Stomach (tissue), 9 donors: Measurements from ENCODE around the gene RHOT2. TPM values are rescaled to one million over a fixed set of nuclear protein-coding genes. Genes with fewer than 3 reads are reported as not detected.

Experiments
- DNase-seq, 2 donors: peaks; one replicate each; pipeline versions ENCODE4 v3.0.0 to v3.0.0-alpha.2; 2013 to 2019
- H3K27ac ChIP-seq, 5 donors: fragments of 200-600 bp in 4 of 5; sonication (generic) in 4 of 5; one replicate each; pipeline ENCODE4 v1.5.1; 2013 to 2019; ENCODE audit warnings: mild to moderate bottlenecking in 1 of 5, moderate library complexity in 1 of 5
- H3K27me3 ChIP-seq, 3 donors: fragments of 200-600 bp; sonication (generic); one replicate each; pipeline ENCODE4 v1.5.1; 2017 to 2019; ENCODE audit warnings: mixed run types in 1 of 3
- H3K36me3 ChIP-seq, 4 donors: fragments of 200-600 bp; sonication (generic); 1 replicate in 3 of 4; 2 replicates in 1 of 4; pipeline ENCODE4 v1.5.1; 2016 to 2019
- H3K4me1 ChIP-seq, 4 donors: fragments of 200-600 bp; sonication (generic); one replicate each; pipeline ENCODE4 v1.5.1; 2016 to 2019
- H3K4me3 ChIP-seq, 4 donors: fragments of 200-600 bp; sonication (generic) in 3 of 4; one replicate each; pipeline ENCODE4 v1.5.1; 2016 to 2019; ENCODE audit warnings: mild to moderate bottlenecking in 1 of 4
- H3K9me3 ChIP-seq, 4 donors: fragments of 200-600 bp; sonication (generic); one replicate each; pipeline ENCODE4 v1.5.1; 2016 to 2019
- EP300 ChIP-seq: sonication (generic); formaldehyde crosslinking; IDR thresholded peaks from one replicate; pipeline ENCODE4 v1.6.1; 2017; ENCODE audit warnings: antibody characterized with exemption
- POLR2A ChIP-seq, 4 donors: fragments of 450-650 bp; IDR thresholded peaks; one replicate each; pipeline ENCODE4 v1.6.1; 2016; ENCODE audit warnings: antibody characterized with exemption in 4 of 4, control low read depth in 2 of 4, mild to moderate bottlenecking in 1 of 4, moderate library complexity in 1 of 4
- POLR2AphosphoS5 ChIP-seq, 3 donors: sonication (generic); formaldehyde crosslinking; IDR thresholded peaks; one replicate each; pipeline ENCODE4 v1.6.1; 2016; ENCODE audit warnings: antibody characterized with exemption in 3 of 3
- WGBS, 5 donors: extraction: QIAGEN DNeasy Blood & Tissue Kit in 3 of 5; methylation state at CpG; one replicate each; pipeline versions ENCODE4 v1.1.5 to v1.1.7; 2013 to 2018; 5-methylcytosine and 5-hydroxymethylcytosine counted together
- intact Hi-C: fragments of 100-400 bp; cut with DNase I; formaldehyde crosslinking; loops from one replicate; pipeline ENCODE4 v1.15.1; 2023; ENCODE audit warnings: low total_unique reads
- polyA plus RNA-seq, 3 donors: library from polyadenylated mRNA; stranded (reverse); fragments of 200-250 nt; gene quantifications; one replicate each; pipeline ENCODE4 v1.2.3, GENCODE V29; 2013
- total RNA-seq, 5 donors: library from RNA; depleted of rRNA; stranded (reverse); fragments of >200 nt; gene quantifications; one replicate each; pipeline versions ENCODE4 v1.1.0 to v1.2.3, GENCODE V29; 2014 to 2016
- TF ChIP-seq, protein P1 (sequence below), 7 experiments: fragments of 450-650 bp in 4 of 7; fragments of 200-600 bp in 3 of 7; sonication (generic) in 3 of 7; IDR thresholded peaks; one replicate each; pipeline ENCODE4 v1.5.1; 2016 to 2019; ENCODE audit warnings: antibody characterized with exemption in 7 of 7, control low read depth in 2 of 7, mild to moderate bottlenecking in 1 of 7
- donor health status: healthy with polysubstance abuse.
- donor health status: Bipolar disorder and iron deficiency.
- donor health status: healthy.

RHOT2 gene
- total and polyA plus RNA-seq, 8 donors, result 41.5 to 574 (median 117) TPM

- Histone ChIP-seq H3K4me1 (peaks cover 43 to 83% (median 72%) of the 10 kb centered on the region in 4 donors), H3K4me3 (peak overlapping the region; percentile 62 to 88 (median 78)), H3K36me3 (peaks cover 32 to 52% (median 41%) of the 10 kb centered on the region in 4 donors), H3K27ac (peak overlapping the region; percentile 68 to 90 (median 78)), H3K27me3 (no peaks in the 10 kb centered on the region), H3K9me3 (no peaks in the 10 kb centered on the region)
- TF ChIP-seq POLR2AphosphoS5 (IDR thresholded peaks at IDR 0.05) (peak in 1 of 3 donors; percentile 15), EP300 (no peak), POLR2A (IDR thresholded peaks at IDR 0.05) (no peak)
- intact Hi-C loops, result no loop called here
- 6 to 17% (median 11%) methylated on average over 23 to 57 of the region's 57 CpGs for WGBS, 5 donors
- no peak for DNase-seq
Measured at GRCh38 chr16:683396-684070, 15.6 kb downstream of the RHOT2 start.

- Histone ChIP-seq H3K27me3 (no peaks in the 10 kb centered on the region), H3K9me3 (no peaks in the 10 kb centered on the region), H3K4me3 (peak within 1 kb of the TSS; percentile 62 to 88 (median 78)), H3K36me3 (peaks cover 32 to 52% (median 41%) of the 10 kb centered on the region in 4 donors), H3K27ac (peak within 1 kb of the TSS; percentile 77 to 90 (median 87)), H3K4me1 (peaks cover 50 to 83% (median 73%) of the 10 kb centered on the region in 4 donors)
- peak; percentile 98 to 99 for DNase-seq
- intact Hi-C loops, result no loop called here
- TF ChIP-seq POLR2AphosphoS5 (IDR thresholded peaks at IDR 0.05) (peak; percentile 71 to 97 (median 73)), POLR2A (IDR thresholded peaks at IDR 0.05) (no peak)
- WGBS, 5 donors, result 1 to 3% (median 2%) methylated on average over 37 to 91 of the region's 91 CpGs; no CpG with 5 or more reads in 1 of the 5 donors
Measured at GRCh38 chr16:684071-684794, 16.3 kb downstream of the RHOT2 start, which contains the start of gene JMJD8. JMJD8 (minus strand) TSS chr16:684334; CDS start chr16:684319, 15 bp downstream.

GRCh38 chr16:684961-685696 lies 17.2 kb downstream of the RHOT2 start:
- TF ChIP-seq POLR2A (IDR thresholded peaks at IDR 0.05), result no peak
- TF ChIP-seq, protein P1, sequence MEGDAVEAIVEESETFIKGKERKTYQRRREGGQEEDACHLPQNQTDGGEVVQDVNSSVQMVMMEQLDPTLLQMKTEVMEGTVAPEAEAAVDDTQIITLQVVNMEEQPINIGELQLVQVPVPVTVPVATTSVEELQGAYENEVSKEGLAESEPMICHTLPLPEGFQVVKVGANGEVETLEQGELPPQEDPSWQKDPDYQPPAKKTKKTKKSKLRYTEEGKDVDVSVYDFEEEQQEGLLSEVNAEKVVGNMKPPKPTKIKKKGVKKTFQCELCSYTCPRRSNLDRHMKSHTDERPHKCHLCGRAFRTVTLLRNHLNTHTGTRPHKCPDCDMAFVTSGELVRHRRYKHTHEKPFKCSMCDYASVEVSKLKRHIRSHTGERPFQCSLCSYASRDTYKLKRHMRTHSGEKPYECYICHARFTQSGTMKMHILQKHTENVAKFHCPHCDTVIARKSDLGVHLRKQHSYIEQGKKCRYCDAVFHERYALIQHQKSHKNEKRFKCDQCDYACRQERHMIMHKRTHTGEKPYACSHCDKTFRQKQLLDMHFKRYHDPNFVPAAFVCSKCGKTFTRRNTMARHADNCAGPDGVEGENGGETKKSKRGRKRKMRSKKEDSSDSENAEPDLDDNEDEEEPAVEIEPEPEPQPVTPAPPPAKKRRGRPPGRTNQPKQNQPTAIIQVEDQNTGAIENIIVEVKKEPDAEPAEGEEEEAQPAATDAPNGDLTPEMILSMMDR (IDR thresholded peaks at IDR 0.05), result no peak
- TF ChIP-seq POLR2AphosphoS5 (IDR thresholded peaks at IDR 0.05), result no peak
- TF ChIP-seq EP300, result no peak
- Histone ChIP-seq H3K4me3 (peak overlapping the region; percentile 62 to 88 (median 78)), H3K4me1 (peaks cover 56 to 85% (median 77%) of the 10 kb centered on the region in 4 donors), H3K9me3 (no peaks in the 10 kb centered on the region), H3K27me3 (no peaks in the 10 kb centered on the region), H3K27ac (peak overlapping the region in 4 of 5 donors; percentile 77 to 90 (median 82)), H3K36me3 (peaks cover 32 to 52% (median 41%) of the 10 kb centered on the region in 4 donors)
- intact Hi-C loops, result no loop called here
- DNase-seq, result no peak
- WGBS, 5 donors, result 92 to 96% (median 93%) methylated on average over 38 to 61 of the region's 61 CpGs

DNA sequence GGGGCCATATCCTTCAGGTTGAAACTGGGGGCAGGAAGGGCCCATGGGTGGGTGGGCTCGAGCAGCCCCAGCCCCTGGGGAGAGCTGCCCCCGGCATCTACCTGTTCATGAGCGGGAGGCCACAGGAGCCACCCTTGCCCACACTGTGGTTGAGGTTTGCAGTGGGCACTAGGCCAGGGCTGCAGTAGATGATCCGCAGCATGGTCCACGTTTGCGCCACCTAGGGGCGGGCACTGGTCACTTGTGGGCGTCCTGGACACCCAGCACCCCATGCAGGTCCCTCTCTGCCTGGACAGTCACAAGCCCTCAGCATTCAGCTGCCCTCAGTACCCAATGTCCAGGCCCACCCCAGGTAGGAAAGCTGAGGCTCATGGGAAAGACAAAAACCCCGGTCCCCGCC lies 18.0 kb downstream of the RHOT2 start:
- H3K36me3 ChIP-seq, result peaks cover 32 to 52% (median 41%) of the 10 kb centered on the region in 4 donors
- no peak overlapping the region for H3K27ac ChIP-seq
- WGBS, 5 donors, result 54 to 90% (median 58%) methylated on average over 2 to 10 of the region's 10 CpGs
- H3K4me3 ChIP-seq, result no peak overlapping the region
- DNase-seq, result peak; percentile 59 to 76
- H3K4me1 ChIP-seq, result peaks cover 60 to 87% (median 80%) of the 10 kb centered on the region in 4 donors
- TF ChIP-seq, protein P1 (IDR thresholded peaks at IDR 0.05), result peak in 4 of 7 experiments; percentile 19 to 47 (median 32)
- peak in 1 of 3 donors; percentile 18 for TF ChIP-seq POLR2AphosphoS5 (IDR thresholded peaks at IDR 0.05)
- no peak for TF ChIP-seq POLR2A (IDR thresholded peaks at IDR 0.05)
- TF ChIP-seq EP300, result no peak
- H3K9me3 ChIP-seq, result no peaks in the 10 kb centered on the region
- no peaks in the 10 kb centered on the region for H3K27me3 ChIP-seq
- intact Hi-C loops, result no loop called here
